ENCODE measurements around the gene TMEM79.
"Not testable (repeated sequence)": the region's sequence is repeated elsewhere in the genome, so short reads cannot be mapped to it uniquely, and the experiment has no call there.

TMEM79 gene

GRCh38 chr1:156308078-156308477, 24.0 kb downstream of the TMEM79 start:
- DNase-seq (ENCODE audit: low spot score) = no peak
- TF ChIP-seq CTCF (IDR thresholded peaks at IDR 0.05; ENCODE audit: extremely low read depth, insufficient read depth, missing control alignments) = no peak
- in situ Hi-C loops (cut with MboI; ENCODE audit: low pct_unique_long_range_greater_than_20kb, low sequenced_read_pairs, unreplicated experiment) = no loop called here

DNA sequence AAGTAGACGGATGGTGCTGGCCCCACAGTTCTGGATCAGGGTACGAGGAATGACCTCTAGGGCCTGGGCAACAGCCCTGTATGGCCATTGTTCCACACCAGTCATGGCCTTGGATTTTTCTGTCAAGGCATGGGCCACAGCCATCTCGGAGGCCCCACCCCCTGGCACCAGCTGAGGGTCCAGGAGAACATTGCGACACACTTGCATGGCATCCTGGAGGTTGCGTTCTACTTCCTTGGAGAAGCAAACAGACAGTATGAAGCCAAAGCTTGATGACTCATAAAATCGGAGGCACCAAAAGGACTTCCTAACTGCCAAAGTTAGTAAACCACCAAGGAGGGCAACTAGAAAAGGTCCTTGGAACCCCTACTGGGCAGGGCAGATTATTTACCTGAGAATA, 26.8 kb downstream of the TMEM79 start:
- in situ Hi-C loops (cut with MboI; ENCODE audit: low pct_unique_long_range_greater_than_20kb, low sequenced_read_pairs, unreplicated experiment) = loop anchor here (10.0 kb wide), 1 partner anchor 216 kb away; no protein-coding TSS in a partner anchor
- DNase-seq (ENCODE audit: low spot score) = no peak
- no peak for TF ChIP-seq CTCF (IDR thresholded peaks at IDR 0.05; ENCODE audit: extremely low read depth, insufficient read depth, missing control alignments)

DNA sequence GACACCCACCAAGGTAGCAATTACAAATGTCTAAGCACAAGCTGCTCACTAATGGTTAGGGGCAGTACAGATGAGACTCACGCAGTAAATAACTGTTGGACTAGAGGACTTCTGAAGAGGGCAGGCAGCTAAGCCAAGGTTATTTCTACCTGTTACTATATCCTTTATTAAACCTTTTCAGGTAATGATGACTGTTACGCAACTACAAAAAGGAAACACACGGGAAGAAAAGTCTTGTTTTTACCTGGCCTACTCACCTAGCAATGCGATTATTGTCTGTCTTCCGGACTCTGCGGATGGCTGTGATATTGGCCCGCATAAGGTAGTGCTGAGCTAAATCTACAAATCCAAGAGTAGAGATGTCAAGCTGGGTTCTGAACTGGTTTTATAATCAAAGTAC, 32.8 kb downstream of the TMEM79 start:
- TF ChIP-seq CTCF (IDR thresholded peaks at IDR 0.05; ENCODE audit: extremely low read depth, insufficient read depth, missing control alignments) = no peak
- no peak for DNase-seq (ENCODE audit: low spot score)
- in situ Hi-C loops (cut with MboI; ENCODE audit: low pct_unique_long_range_greater_than_20kb, low sequenced_read_pairs, unreplicated experiment) = loop anchor here (10.0 kb wide), 1 partner anchor 222 kb away; no protein-coding TSS in a partner anchor

- peak; percentile 46 for TF ChIP-seq CTCF (IDR thresholded peaks at IDR 0.05; ENCODE audit: extremely low read depth, insufficient read depth, missing control alignments)
- DNase-seq (ENCODE audit: low spot score) = no peak
- in situ Hi-C loops (cut with MboI; ENCODE audit: low pct_unique_long_range_greater_than_20kb, low sequenced_read_pairs, unreplicated experiment) = loop anchor here (10.0 kb wide), 1 partner anchor 225 kb away; no protein-coding TSS in a partner anchor
Measured at GRCh38 chr1:156319664-156320063, 35.5 kb downstream of the TMEM79 start.

DNA sequence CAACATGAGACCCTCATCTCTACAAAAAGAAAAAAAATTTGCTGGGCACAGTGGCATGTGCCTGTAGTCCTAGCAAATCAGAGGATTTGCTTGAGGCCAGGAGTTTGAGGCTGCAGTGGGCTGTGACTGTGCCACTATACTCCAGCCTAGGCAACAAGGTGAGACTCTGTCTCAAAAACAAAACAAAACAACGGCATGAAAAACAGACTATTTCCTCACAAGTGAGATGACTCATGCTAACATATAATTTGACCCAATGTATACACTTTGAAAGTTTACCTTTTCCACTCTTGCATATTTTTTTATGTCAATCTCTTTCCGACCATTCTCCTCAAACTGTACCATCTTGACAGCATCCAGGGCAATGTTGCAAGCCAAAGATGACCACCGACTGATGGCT, 36.4 kb downstream of the TMEM79 start:
- DNase-seq (ENCODE audit: low spot score) = no peak
- in situ Hi-C loops (cut with MboI; ENCODE audit: low pct_unique_long_range_greater_than_20kb, low sequenced_read_pairs, unreplicated experiment) = no loop called here
- no peak for TF ChIP-seq CTCF (IDR thresholded peaks at IDR 0.05; ENCODE audit: extremely low read depth, insufficient read depth, missing control alignments)

- DNase-seq (ENCODE audit: low spot score); in situ Hi-C loops (cut with MboI; ENCODE audit: low pct_unique_long_range_greater_than_20kb, low sequenced_read_pairs, unreplicated experiment): not testable (repeated sequence)
Measured at GRCh38 chr1:156323179-156323578, 39.1 kb downstream of the TMEM79 start.

GRCh38 chr1:156336242-156336641, 52.1 kb downstream of the TMEM79 start:
- in situ Hi-C loops (cut with MboI; ENCODE audit: low pct_unique_long_range_greater_than_20kb, low sequenced_read_pairs, unreplicated experiment) = no loop called here
- DNase-seq (ENCODE audit: low spot score) = no peak

More at GRCh38 chr1:156336242-156336641, 52.1 kb downstream of the TMEM79 start:
- peak; percentile 28 for TF ChIP-seq CTCF (IDR thresholded peaks at IDR 0.05; ENCODE audit: extremely low read depth, insufficient read depth, missing control alignments)
